ENCODE data around the gene CUZD1.

DNA sequence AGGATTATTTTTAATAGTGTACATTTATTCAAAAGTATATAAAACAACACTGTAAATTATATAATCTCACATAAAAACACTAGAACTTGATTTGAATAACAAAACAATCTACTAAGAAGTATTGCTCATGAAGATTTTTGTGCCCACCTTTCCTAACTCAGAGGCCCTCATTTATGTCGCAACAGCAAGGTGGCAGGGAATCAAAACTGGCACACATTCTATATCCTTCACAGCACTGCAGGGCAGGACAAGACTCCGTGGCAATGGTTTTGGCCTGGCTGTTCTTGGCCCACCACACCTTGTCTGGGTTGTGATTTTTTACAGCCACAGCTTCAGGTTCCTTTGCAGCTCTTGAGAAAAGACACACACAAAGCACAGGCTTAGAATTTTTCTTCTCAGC, 3.4 kb upstream of the CUZD1 start:
- TF ChIP-seq POLR2AphosphoS5 (IDR thresholded peaks at IDR 0.05): no peak
- TF ChIP-seq, protein P1, sequence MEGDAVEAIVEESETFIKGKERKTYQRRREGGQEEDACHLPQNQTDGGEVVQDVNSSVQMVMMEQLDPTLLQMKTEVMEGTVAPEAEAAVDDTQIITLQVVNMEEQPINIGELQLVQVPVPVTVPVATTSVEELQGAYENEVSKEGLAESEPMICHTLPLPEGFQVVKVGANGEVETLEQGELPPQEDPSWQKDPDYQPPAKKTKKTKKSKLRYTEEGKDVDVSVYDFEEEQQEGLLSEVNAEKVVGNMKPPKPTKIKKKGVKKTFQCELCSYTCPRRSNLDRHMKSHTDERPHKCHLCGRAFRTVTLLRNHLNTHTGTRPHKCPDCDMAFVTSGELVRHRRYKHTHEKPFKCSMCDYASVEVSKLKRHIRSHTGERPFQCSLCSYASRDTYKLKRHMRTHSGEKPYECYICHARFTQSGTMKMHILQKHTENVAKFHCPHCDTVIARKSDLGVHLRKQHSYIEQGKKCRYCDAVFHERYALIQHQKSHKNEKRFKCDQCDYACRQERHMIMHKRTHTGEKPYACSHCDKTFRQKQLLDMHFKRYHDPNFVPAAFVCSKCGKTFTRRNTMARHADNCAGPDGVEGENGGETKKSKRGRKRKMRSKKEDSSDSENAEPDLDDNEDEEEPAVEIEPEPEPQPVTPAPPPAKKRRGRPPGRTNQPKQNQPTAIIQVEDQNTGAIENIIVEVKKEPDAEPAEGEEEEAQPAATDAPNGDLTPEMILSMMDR (IDR thresholded peaks at IDR 0.05): no peak
- TF ChIP-seq EP300 (IDR thresholded peaks at IDR 0.05): no peak

All from esophagus muscularis mucosa (tissue), 4 donors.